Gastrocnemius medialis (tissue), 4 donors: ENCODE results near the gene ALG10. TPM values are rescaled to one million over a fixed set of nuclear protein-coding genes. Genes with fewer than 3 reads are reported as not detected.
"Not testable (repeated sequence)": the region's sequence is repeated elsewhere in the genome, so short reads cannot be mapped to it uniquely, and the experiment has no call there.

ENCODE experiments used
- ATAC-seq, 2 donors: fragments of 150-250 bp; one replicate each; pipeline ENCODE4 v1.9.1; 2016
- DNase-seq, 2 donors: peaks; one replicate each; pipeline ENCODE4 v3.0.0-alpha.2; 2019
- H3K27ac ChIP-seq, 4 donors: fragments of 200-600 bp; sonication (generic); 1 replicate in 1 of 4; 2 replicates in 3 of 4; pipeline ENCODE4 v1.5.1; 2016 to 2018; ENCODE audit warnings: mild to moderate bottlenecking in 2 of 4, moderate library complexity in 1 of 4
- H3K27me3 ChIP-seq, 3 donors: fragments of 200-600 bp; sonication (generic) in 2 of 3; 1 replicate in 1 of 3; 2 replicates in 2 of 3; pipeline versions ENCODE4 v1.5.1 to v1.6.0; 2016 to 2019; ENCODE audit warnings: mild to moderate bottlenecking in 1 of 3, moderate library complexity in 1 of 3
- H3K36me3 ChIP-seq, 2 donors: fragments of 200-600 bp; sonication (generic) in 1 of 2; one replicate each; pipeline ENCODE4 v1.5.1; 2017 to 2018
- H3K4me1 ChIP-seq, 2 donors: fragments of 200-600 bp; sonication (generic) in 1 of 2; one replicate each; pipeline ENCODE4 v1.5.1; 2016 to 2017; ENCODE audit warnings: mild to moderate bottlenecking in 2 of 2
- H3K4me3 ChIP-seq, 4 donors: fragments of 200-600 bp; sonication (generic) in 3 of 4; 1 replicate in 1 of 4; 2 replicates in 3 of 4; pipeline ENCODE4 v1.5.1; 2016 to 2019; ENCODE audit warnings: mild to moderate bottlenecking in 2 of 4
- H3K9me3 ChIP-seq, 3 donors: fragments of 200-600 bp; sonication (generic) in 2 of 3; 1 replicate in 1 of 3; 2 replicates in 2 of 3; pipeline ENCODE4 v1.5.1; 2016 to 2019
- POLR2A ChIP-seq, 2 donors: fragments of 450-650 bp; IDR thresholded peaks; one replicate each; pipeline ENCODE4 v1.6.1; 2017; ENCODE audit warnings: antibody characterized with exemption in 2 of 2, mild to moderate bottlenecking in 2 of 2, moderate library complexity in 2 of 2
- in situ Hi-C, 4 donors: fragments of 200-750 bp; cut with MboI; loops; one replicate each; pipeline versions ENCODE4 v1.15.0 to v1.8.0; 2017; ENCODE audit warnings: low sequenced_read_pairs in 4 of 4
- intact Hi-C: fragments of 100-400 bp; cut with DNase I; formaldehyde crosslinking; loops from one replicate; pipeline ENCODE4 v1.15.1; 2023; ENCODE audit warnings: low total_unique reads
- total RNA-seq, 4 donors: library from RNA; depleted of rRNA; stranded (reverse); fragments of >200 nt; gene quantifications; one replicate each; pipeline versions ENCODE4 v1.1.0 to v1.2.3, GENCODE V29; 2016
- TF ChIP-seq, protein P1 (sequence below), 5 experiments: fragments of 450-650 bp in 3 of 5; fragments of 200-600 bp in 2 of 5; sonication (generic) in 2 of 5; IDR thresholded peaks in 4 of 5; conservative IDR thresholded peaks in 1 of 5; 1 replicate in 4 of 5; 2 replicates in 1 of 5; pipeline ENCODE4 v1.5.1; 2016 to 2019; ENCODE audit warnings: antibody characterized with exemption in 5 of 5, mild to moderate bottlenecking in 3 of 5, moderate library complexity in 3 of 5

Gene ALG10, protein sequence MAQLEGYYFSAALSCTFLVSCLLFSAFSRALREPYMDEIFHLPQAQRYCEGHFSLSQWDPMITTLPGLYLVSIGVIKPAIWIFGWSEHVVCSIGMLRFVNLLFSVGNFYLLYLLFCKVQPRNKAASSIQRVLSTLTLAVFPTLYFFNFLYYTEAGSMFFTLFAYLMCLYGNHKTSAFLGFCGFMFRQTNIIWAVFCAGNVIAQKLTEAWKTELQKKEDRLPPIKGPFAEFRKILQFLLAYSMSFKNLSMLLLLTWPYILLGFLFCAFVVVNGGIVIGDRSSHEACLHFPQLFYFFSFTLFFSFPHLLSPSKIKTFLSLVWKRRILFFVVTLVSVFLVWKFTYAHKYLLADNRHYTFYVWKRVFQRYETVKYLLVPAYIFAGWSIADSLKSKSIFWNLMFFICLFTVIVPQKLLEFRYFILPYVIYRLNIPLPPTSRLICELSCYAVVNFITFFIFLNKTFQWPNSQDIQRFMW
- total RNA-seq, result 1 to 10 TPM; 1.3 to 3.3 (median 3.0) TPM

GRCh38 chr12:34022079-34022830 is at the start of gene ALG10:
Gene ALG10 (plus strand): TSS chr12:34022496. CDS start chr12:34022600, 104 bp downstream.
- intact Hi-C loops, result loop anchor here (1.0 to 5.0 kb wide), 2 partner anchors 1266 to 1485 kb away; no protein-coding TSS in a partner anchor
- Histone ChIP-seq H3K4me3 (peak within 1 kb of the TSS; percentile 83 to 93 (median 88)), H3K27ac (peak within 1 kb of the TSS; percentile 84 to 91 (median 84)), H3K27me3 (no peaks in the 10 kb centered on the region), H3K4me1 (peaks cover 14 to 18% of the 10 kb centered on the region in 2 donors), H3K36me3 (no peaks in the 10 kb centered on the region), H3K9me3 (no peaks in the 10 kb centered on the region)
- TF ChIP-seq, protein P1, sequence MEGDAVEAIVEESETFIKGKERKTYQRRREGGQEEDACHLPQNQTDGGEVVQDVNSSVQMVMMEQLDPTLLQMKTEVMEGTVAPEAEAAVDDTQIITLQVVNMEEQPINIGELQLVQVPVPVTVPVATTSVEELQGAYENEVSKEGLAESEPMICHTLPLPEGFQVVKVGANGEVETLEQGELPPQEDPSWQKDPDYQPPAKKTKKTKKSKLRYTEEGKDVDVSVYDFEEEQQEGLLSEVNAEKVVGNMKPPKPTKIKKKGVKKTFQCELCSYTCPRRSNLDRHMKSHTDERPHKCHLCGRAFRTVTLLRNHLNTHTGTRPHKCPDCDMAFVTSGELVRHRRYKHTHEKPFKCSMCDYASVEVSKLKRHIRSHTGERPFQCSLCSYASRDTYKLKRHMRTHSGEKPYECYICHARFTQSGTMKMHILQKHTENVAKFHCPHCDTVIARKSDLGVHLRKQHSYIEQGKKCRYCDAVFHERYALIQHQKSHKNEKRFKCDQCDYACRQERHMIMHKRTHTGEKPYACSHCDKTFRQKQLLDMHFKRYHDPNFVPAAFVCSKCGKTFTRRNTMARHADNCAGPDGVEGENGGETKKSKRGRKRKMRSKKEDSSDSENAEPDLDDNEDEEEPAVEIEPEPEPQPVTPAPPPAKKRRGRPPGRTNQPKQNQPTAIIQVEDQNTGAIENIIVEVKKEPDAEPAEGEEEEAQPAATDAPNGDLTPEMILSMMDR (IDR thresholded peaks at IDR 0.05 in 4 of 5, conservative IDR thresholded peaks at IDR 0.05 in 1 of 5), result peak; percentile 60 to 85 (median 64)
- no peak for TF ChIP-seq POLR2A (IDR thresholded peaks at IDR 0.05)
- in situ Hi-C loops, result loop anchor here (5.0 to 25.0 kb wide), 2 partner anchors 1265 to 1660 kb away; partner anchors contain the start of gene YARS2 (in 3 of the 4)
- ATAC-seq (peak; percentile 100), DNase-seq (peak; percentile 95 to 96)

GRCh38 chr12:33972884-33973283 is 49.4 kb upstream of the ALG10 start:
- H3K4me1 ChIP-seq, in situ Hi-C loops, H3K4me3 ChIP-seq, H3K36me3 ChIP-seq, ATAC-seq, DNase-seq, H3K27me3 ChIP-seq, H3K9me3 ChIP-seq, H3K27ac ChIP-seq, intact Hi-C loops: not testable (repeated sequence)

- no peaks in the 10 kb centered on the region for H3K27me3 ChIP-seq
- DNase-seq (no peak), ATAC-seq (no peak)
- H3K27ac ChIP-seq, result no peak overlapping the region
- H3K9me3 ChIP-seq, result no peaks in the 10 kb centered on the region
- no peaks in the 10 kb centered on the region for H3K36me3 ChIP-seq
- no peak overlapping the region for H3K4me3 ChIP-seq
- TF ChIP-seq, protein P1 (IDR thresholded peaks at IDR 0.05 in 4 of 5, conservative IDR thresholded peaks at IDR 0.05 in 1 of 5), result no peak
- TF ChIP-seq POLR2A (IDR thresholded peaks at IDR 0.05), result no peak
- in situ Hi-C loops (no loop called here), intact Hi-C loops (no loop called here)
- H3K4me1 ChIP-seq, result no peaks in the 10 kb centered on the region
These were observed 44.4 kb upstream of the ALG10 start for GRCh38 chr12:33977887-33978286.

DNA sequence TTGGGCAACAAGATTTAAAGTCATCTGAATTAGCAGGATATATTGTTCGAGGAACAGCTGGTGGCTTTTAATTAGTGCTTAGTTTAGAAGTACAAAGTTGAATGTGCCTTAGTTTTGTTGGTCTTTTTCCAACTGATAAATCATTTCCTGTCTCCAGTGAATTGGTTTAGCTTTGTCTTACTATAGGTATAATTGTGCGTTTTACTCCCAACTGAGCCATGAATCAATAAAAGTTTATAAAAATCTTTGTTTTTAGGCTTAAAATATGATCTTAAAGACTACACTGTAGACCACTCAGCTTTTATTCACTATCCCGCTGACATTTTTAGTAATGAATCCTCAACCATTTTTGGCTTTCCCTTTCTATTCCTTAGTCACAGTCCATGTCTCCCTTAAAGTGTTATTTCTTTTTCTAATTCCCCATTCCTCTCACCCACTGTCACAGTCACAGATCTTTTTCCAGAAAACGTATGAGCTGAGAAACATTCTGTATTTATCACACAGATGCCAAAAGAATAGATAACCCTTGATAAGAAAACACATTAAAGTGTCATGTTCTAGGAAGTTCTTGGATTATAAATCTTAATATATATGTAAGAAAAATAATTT is 34.0 kb upstream of the ALG10 start:
- no peaks in the 10 kb centered on the region for H3K4me1 ChIP-seq
- no peaks in the 10 kb centered on the region for H3K27me3 ChIP-seq
- no peak overlapping the region for H3K27ac ChIP-seq
- H3K4me3 ChIP-seq, result no peak overlapping the region
- intact Hi-C loops, result no loop called here
- DNase-seq, result no peak
- in situ Hi-C loops, result no loop called here
- TF ChIP-seq, protein P1 (IDR thresholded peaks at IDR 0.05 in 4 of 5, conservative IDR thresholded peaks at IDR 0.05 in 1 of 5), result no peak
- TF ChIP-seq POLR2A (IDR thresholded peaks at IDR 0.05), result no peak
- ATAC-seq, result no peak
- no peaks in the 10 kb centered on the region for H3K36me3 ChIP-seq
- no peaks in the 10 kb centered on the region for H3K9me3 ChIP-seq
